Tibial nerve (tissue), 4 donors: ENCODE data around the gene WDPCP. TPM values are rescaled to one million over a fixed set of nuclear protein-coding genes. Genes with fewer than 3 reads are reported as not detected.

Experiments used
- DNase-seq, 2 donors: peaks; one replicate each; pipeline ENCODE4 v3.0.0-alpha.2; 2019; ENCODE audit warnings: low spot score in 2 of 2
- H3K27ac ChIP-seq, 4 donors: fragments of 200-600 bp; sonication (generic) in 3 of 4; one replicate each; pipeline ENCODE4 v1.5.1; 2017 to 2019; ENCODE audit warnings: mild to moderate bottlenecking in 1 of 4
- H3K27me3 ChIP-seq, 2 donors: fragments of 200-600 bp; sonication (generic) in 1 of 2; one replicate each; pipeline versions ENCODE4 v1.5.1 to v1.6.0; 2017 to 2019
- H3K36me3 ChIP-seq, 3 donors: fragments of 200-600 bp; sonication (generic); one replicate each; pipeline ENCODE4 v1.5.1; 2018 to 2019
- H3K4me1 ChIP-seq, 4 donors: fragments of 200-600 bp; sonication (generic) in 3 of 4; one replicate each; pipeline ENCODE4 v1.5.1; 2017 to 2019
- H3K4me3 ChIP-seq, 4 donors: fragments of 200-600 bp; sonication (generic) in 3 of 4; one replicate each; pipeline ENCODE4 v1.5.1; 2017 to 2019; ENCODE audit warnings: mild to moderate bottlenecking in 1 of 4, moderate library complexity in 1 of 4
- H3K9me3 ChIP-seq, 4 donors: fragments of 200-600 bp; sonication (generic) in 3 of 4; one replicate each; pipeline ENCODE4 v1.5.1; 2017 to 2019
- EP300 ChIP-seq, 2 donors: sonication (generic); formaldehyde crosslinking; IDR thresholded peaks; one replicate each; pipeline ENCODE4 v1.6.1; 2017; ENCODE audit warnings: antibody characterized with exemption in 2 of 2, mild to moderate bottlenecking in 1 of 2
- POLR2A ChIP-seq, 2 donors: fragments of 450-650 bp; IDR thresholded peaks; one replicate each; pipeline ENCODE4 v1.6.1; 2017; ENCODE audit warnings: antibody characterized with exemption in 2 of 2, mild to moderate bottlenecking in 2 of 2, moderate library complexity in 2 of 2
- WGBS, 2 donors: methylation state at CpG; one replicate each; pipeline ENCODE4 v1.1.5; 2018; 5-methylcytosine and 5-hydroxymethylcytosine counted together
- total RNA-seq, 4 donors: library from RNA; depleted of rRNA; stranded (reverse); fragments of >200 nt; gene quantifications; one replicate each; pipeline ENCODE4 v1.1.0, GENCODE V29; 2016
- TF ChIP-seq, protein P1 (sequence below), 5 experiments: fragments of 200-600 bp in 3 of 5; fragments of 450-650 bp in 2 of 5; sonication (generic) in 3 of 5; IDR thresholded peaks; one replicate each; pipeline ENCODE4 v1.5.1; 2016 to 2019; ENCODE audit warnings: antibody characterized with exemption in 5 of 5, mild to moderate bottlenecking in 3 of 5, moderate library complexity in 2 of 5

WDPCP gene
- total RNA-seq, 4 donors from 2014 or later: 14.4 to 22.4 (median 20.4) TPM

GRCh38 chr2:63192889-63193774, 395.1 kb downstream of the WDPCP start:
- no peaks in the 10 kb centered on the region for H3K36me3 ChIP-seq
- no peak overlapping the region for H3K4me3 ChIP-seq
- peaks cover 0 to 11% (median 0%) of the 10 kb centered on the region in 4 donors for H3K9me3 ChIP-seq
- no peak for DNase-seq
- no peaks in the 10 kb centered on the region for H3K4me1 ChIP-seq
- 56 to 63% methylated on average over 2 of the region's 2 CpGs for WGBS, 2 donors
- H3K27ac ChIP-seq: no peak overlapping the region
- TF ChIP-seq, protein P1, sequence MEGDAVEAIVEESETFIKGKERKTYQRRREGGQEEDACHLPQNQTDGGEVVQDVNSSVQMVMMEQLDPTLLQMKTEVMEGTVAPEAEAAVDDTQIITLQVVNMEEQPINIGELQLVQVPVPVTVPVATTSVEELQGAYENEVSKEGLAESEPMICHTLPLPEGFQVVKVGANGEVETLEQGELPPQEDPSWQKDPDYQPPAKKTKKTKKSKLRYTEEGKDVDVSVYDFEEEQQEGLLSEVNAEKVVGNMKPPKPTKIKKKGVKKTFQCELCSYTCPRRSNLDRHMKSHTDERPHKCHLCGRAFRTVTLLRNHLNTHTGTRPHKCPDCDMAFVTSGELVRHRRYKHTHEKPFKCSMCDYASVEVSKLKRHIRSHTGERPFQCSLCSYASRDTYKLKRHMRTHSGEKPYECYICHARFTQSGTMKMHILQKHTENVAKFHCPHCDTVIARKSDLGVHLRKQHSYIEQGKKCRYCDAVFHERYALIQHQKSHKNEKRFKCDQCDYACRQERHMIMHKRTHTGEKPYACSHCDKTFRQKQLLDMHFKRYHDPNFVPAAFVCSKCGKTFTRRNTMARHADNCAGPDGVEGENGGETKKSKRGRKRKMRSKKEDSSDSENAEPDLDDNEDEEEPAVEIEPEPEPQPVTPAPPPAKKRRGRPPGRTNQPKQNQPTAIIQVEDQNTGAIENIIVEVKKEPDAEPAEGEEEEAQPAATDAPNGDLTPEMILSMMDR (IDR thresholded peaks at IDR 0.05): no peak
- TF ChIP-seq EP300 (IDR thresholded peaks at IDR 0.05) (no peak), POLR2A (IDR thresholded peaks at IDR 0.05) (no peak)
- no peaks in the 10 kb centered on the region for H3K27me3 ChIP-seq

GRCh38 chr2:63192169-63192888, 395.9 kb downstream of the WDPCP start:
- no peak overlapping the region for H3K27ac ChIP-seq
- DNase-seq: no peak
- TF ChIP-seq, protein P1 (IDR thresholded peaks at IDR 0.05): no peak
- TF ChIP-seq EP300 (IDR thresholded peaks at IDR 0.05) (no peak), POLR2A (IDR thresholded peaks at IDR 0.05) (no peak)
- no peaks in the 10 kb centered on the region for H3K4me1 ChIP-seq
- peaks cover 0 to 16% (median 0%) of the 10 kb centered on the region in 4 donors for H3K9me3 ChIP-seq
- no peaks in the 10 kb centered on the region for H3K36me3 ChIP-seq
- H3K4me3 ChIP-seq: no peak overlapping the region
- no peaks in the 10 kb centered on the region for H3K27me3 ChIP-seq

- no peak overlapping the region for H3K27ac ChIP-seq
- DNase-seq: no peak
- TF ChIP-seq, protein P1 (IDR thresholded peaks at IDR 0.05): peak in 3 of 5 experiments; percentile 4 to 8 (median 5)
- no peak for TF ChIP-seq EP300 (IDR thresholded peaks at IDR 0.05)
- H3K4me3 ChIP-seq: no peak overlapping the region
- H3K36me3 ChIP-seq: no peaks in the 10 kb centered on the region
- H3K4me1 ChIP-seq: no peaks in the 10 kb centered on the region
- H3K9me3 ChIP-seq: peaks cover 0 to 28% (median 0%) of the 10 kb centered on the region in 4 donors
- H3K27me3 ChIP-seq: no peaks in the 10 kb centered on the region
- 29 to 36% methylated on average over 4 of the region's 4 CpGs for WGBS, 2 donors
These were observed 399.3 kb downstream of the WDPCP start for GRCh38 chr2:63189026-63189425.

- no peak for DNase-seq
- no peaks in the 10 kb centered on the region for H3K36me3 ChIP-seq
- H3K27ac ChIP-seq: no peak overlapping the region
- no peaks in the 10 kb centered on the region for H3K27me3 ChIP-seq
- H3K9me3 ChIP-seq: peaks cover 0 to 32% (median 2%) of the 10 kb centered on the region in 4 donors
- TF ChIP-seq POLR2A (IDR thresholded peaks at IDR 0.05): no peak
- TF ChIP-seq EP300 (IDR thresholded peaks at IDR 0.05): no peak
- TF ChIP-seq, protein P1 (IDR thresholded peaks at IDR 0.05): no peak
- no peak overlapping the region for H3K4me3 ChIP-seq
- H3K4me1 ChIP-seq: no peaks in the 10 kb centered on the region
- 93 to 95% methylated on average over 3 of the region's 3 CpGs for WGBS, 2 donors
These were observed 401.9 kb downstream of the WDPCP start for GRCh38 chr2:63186331-63186730.
